ENCODE results near the gene SNF8.

SNF8 gene

DNA sequence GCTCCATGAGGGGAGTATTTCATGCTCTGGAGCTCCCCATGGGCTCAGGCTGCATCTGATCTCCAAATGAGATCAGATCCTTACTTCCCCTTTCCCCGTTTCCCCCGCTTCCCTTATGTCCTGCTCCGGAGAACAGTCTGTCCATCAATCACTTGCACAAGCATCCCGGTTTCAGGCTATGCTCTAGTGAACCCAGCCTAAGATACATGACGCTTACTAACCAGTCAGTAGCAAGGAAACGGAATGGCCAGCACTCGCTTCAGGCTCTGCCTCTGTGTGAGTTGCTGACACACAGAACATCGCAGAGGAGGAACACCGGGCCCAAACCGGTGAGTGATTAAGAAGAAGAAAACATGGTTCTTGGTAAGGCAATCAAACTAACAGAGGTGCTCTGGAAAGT, 61.5 kb downstream of the SNF8 start:
- no peak for DNase-seq

DNA sequence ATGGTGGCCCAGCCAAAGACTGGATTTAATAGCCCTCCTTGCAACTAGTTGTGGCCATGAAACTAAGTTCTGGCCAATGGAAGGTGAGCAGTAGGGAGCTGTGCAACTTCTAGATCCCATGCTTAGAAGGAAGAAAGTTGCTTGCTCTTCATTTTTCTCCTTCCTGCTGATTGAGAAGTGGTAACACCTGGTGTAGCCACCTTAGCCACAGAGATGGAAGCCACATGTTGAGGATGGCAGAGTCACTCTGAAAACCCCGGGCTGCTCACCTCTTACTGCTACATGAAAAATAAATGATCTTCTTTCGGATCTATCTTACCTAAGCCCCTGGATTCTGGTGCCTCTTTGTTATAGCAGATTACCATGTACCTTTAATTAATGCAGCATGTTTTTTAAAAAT, 62.4 kb downstream of the SNF8 start:
- no peak for DNase-seq

Data from CD4-positive, alpha-beta T cell treated with Interleukin-1 beta for 1 hour (primary cell).